Uterus (tissue), 2 donors: ENCODE data around the gene ANKRD13B.

Experiments used
- POLR2A ChIP-seq, 2 donors: fragments of 450-650 bp; IDR thresholded peaks; one replicate each; pipeline ENCODE4 v1.6.1; 2016; ENCODE audit warnings: antibody characterized with exemption in 2 of 2, mild to moderate bottlenecking in 1 of 2, moderate library complexity in 1 of 2
- TF ChIP-seq, protein P1 (sequence below), 4 experiments: fragments of 200-600 bp in 2 of 4; fragments of 450-650 bp in 2 of 4; sonication (generic) in 2 of 4; IDR thresholded peaks; one replicate each; pipeline ENCODE4 v1.5.1; 2016 to 2019; ENCODE audit warnings: antibody characterized with exemption in 4 of 4, mild to moderate bottlenecking in 2 of 4, moderate library complexity in 1 of 4

DNA sequence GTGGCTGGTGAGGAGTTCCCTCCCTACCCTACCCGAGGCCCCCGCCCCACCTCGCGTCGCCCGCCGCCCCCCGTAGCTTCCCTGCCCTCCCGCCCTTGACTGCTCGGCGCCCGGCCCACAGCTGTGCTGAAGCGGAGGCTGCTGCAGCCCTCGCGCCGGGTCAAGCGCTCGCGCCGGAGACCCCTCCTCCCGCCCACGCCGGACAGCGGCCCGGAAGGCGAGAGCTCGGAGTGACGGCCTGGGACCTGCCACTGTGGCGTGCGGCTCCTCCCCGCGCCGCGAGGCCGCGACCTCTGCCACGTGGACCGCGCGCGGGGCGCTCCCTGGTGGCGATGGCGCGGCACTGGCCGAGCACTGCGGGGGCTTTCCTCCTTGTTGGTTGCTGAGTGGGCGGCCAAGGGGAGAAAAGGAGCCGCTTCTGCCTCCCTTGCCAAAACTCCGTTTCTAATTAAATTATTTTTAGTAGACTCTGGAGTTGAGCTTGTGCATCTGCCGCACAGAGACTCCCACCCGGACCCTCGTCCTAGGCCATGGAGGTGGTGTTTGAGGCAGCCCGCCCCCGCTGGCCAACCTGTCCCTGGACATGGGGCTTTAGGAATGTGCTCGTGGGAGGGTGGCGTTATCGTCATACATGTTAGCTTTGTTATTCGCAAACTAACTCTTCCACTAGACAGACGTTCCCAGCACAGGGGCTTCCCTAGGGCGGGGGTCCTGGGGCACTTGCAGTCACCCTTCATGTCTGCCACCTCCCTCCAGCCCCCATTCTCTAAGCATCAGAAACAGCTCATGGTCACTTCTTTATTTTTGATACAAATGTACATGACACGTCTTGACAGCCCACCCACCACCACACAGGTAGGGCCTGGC, 20.0 kb upstream of the ANKRD13B start:
- TF ChIP-seq, protein P1, sequence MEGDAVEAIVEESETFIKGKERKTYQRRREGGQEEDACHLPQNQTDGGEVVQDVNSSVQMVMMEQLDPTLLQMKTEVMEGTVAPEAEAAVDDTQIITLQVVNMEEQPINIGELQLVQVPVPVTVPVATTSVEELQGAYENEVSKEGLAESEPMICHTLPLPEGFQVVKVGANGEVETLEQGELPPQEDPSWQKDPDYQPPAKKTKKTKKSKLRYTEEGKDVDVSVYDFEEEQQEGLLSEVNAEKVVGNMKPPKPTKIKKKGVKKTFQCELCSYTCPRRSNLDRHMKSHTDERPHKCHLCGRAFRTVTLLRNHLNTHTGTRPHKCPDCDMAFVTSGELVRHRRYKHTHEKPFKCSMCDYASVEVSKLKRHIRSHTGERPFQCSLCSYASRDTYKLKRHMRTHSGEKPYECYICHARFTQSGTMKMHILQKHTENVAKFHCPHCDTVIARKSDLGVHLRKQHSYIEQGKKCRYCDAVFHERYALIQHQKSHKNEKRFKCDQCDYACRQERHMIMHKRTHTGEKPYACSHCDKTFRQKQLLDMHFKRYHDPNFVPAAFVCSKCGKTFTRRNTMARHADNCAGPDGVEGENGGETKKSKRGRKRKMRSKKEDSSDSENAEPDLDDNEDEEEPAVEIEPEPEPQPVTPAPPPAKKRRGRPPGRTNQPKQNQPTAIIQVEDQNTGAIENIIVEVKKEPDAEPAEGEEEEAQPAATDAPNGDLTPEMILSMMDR (IDR thresholded peaks at IDR 0.05): peak; percentile 56 to 91 (median 82)
- TF ChIP-seq POLR2A (IDR thresholded peaks at IDR 0.05): no peak
